GM12864 (cell line): Measurements from ENCODE around the gene PDE7B.

ENCODE experiments used
- DNase-seq: peaks from one replicate; pipeline ENCODE4 v3.0.0-alpha.2; 2011; ENCODE audit warnings: low read depth
- H3K4me3 ChIP-seq: 2 replicates; pipeline ENCODE4 v1.5.1; 2011; ENCODE audit warnings: mild to moderate bottlenecking, low read depth, low read length, control low read depth
- TF ChIP-seq, protein P1 (sequence below): IDR thresholded peaks from 2 replicates; pipeline ENCODE4 v1.5.1; 2011; ENCODE audit warnings: low read depth, mild to moderate bottlenecking, moderate library complexity, low read length, control low read depth, inconsistent platforms; ENCODE audit errors: missing control alignments

Gene PDE7B

GRCh38 chr6:136069119-136069518 is 217.6 kb downstream of the PDE7B start:
- no peak overlapping the region for H3K4me3 ChIP-seq
- TF ChIP-seq, protein P1, sequence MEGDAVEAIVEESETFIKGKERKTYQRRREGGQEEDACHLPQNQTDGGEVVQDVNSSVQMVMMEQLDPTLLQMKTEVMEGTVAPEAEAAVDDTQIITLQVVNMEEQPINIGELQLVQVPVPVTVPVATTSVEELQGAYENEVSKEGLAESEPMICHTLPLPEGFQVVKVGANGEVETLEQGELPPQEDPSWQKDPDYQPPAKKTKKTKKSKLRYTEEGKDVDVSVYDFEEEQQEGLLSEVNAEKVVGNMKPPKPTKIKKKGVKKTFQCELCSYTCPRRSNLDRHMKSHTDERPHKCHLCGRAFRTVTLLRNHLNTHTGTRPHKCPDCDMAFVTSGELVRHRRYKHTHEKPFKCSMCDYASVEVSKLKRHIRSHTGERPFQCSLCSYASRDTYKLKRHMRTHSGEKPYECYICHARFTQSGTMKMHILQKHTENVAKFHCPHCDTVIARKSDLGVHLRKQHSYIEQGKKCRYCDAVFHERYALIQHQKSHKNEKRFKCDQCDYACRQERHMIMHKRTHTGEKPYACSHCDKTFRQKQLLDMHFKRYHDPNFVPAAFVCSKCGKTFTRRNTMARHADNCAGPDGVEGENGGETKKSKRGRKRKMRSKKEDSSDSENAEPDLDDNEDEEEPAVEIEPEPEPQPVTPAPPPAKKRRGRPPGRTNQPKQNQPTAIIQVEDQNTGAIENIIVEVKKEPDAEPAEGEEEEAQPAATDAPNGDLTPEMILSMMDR: no peak
- DNase-seq: no peak

DNA sequence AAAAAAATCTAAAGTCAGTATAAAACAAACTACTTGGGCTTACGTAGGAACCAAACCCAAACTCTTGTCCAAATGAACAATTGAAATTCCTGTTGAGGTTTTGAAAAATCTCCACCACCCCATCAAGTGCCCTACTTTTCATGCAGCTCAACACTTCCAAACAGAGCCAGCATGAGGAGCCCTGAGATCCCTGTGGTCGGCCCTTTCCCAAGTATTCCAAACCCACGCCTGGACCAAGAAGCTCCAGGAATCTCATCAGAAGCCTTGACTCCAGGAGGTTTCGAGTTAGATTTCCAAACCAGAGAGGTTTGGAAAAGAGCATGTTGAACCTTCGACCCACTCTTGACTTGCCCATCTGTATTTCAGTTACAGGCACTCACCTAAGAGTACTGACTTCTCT is 219.3 kb downstream of the PDE7B start:
- no peak overlapping the region for H3K4me3 ChIP-seq
- TF ChIP-seq, protein P1: no peak
- no peak for DNase-seq

- TF ChIP-seq, protein P1: no peak
- no peak overlapping the region for H3K4me3 ChIP-seq
- DNase-seq: no peak
These were observed 221.2 kb downstream of the PDE7B start for GRCh38 chr6:136072691-136073090.

- TF ChIP-seq, protein P1: no peak
- H3K4me3 ChIP-seq: no peak overlapping the region
- no peak for DNase-seq
These were observed 221.7 kb downstream of the PDE7B start for GRCh38 chr6:136073216-136073615.

DNA sequence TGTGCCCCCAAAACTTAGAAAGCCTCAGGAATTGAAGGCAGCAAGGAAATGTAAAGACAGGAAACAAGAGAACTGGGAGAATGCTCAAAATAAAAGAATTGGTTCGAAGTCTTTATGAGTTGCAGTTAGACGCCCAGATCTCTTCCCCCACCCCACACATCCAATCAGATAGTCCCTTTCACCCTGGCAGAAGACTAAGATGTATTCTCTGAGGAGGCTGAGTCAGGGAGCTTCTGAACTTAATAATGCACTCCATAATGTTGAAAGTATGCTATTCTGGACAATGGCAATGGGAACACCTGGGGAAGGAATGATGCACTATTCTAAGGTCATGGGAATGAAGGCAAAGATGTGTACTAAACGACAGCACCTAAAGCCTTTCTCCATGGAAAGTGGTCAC is 225.0 kb downstream of the PDE7B start:
- DNase-seq: no peak
- TF ChIP-seq, protein P1: no peak
- H3K4me3 ChIP-seq: no peak overlapping the region

DNA sequence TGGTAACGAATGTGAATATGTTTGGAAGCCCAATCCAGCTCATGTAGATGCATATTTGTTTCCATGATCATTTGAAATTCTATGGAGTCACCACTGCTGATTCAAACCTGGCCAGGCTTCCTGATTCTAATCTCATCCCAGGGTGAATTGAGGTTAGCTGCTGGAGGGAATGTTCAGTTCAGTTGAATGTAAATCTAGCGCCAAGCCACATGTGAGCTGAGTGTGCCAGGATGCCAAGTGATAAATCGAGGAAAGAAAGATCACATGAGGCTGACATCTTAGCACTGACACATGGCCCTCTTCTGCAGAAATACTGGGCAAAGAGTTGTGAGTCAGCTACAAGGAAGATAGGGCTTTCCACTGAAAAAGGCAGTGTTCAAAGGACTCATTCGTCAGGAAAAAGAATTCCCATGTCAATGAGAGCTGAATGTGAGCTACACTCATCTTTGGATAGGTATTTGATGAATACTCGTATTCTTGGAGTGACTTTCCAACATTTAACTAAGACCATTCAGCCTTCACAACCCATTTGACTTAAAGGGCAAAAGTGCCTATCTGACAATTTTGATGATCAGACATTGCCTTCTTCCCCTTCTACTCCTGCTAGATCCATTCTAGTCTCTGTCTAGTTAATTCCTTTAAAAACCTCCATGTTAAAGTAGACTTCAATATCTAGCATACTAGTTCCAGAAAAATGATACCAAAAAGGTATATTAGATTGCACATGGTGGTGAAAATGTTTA is 226.5 kb downstream of the PDE7B start:
- no peak for DNase-seq
- TF ChIP-seq, protein P1: no peak
- no peak overlapping the region for H3K4me3 ChIP-seq
